Gastrocnemius medialis (tissue), 4 donors: ENCODE measurements around the gene ITGAD.

ENCODE experiments used
- POLR2A ChIP-seq, 2 donors: fragments of 450-650 bp; IDR thresholded peaks; one replicate each; pipeline ENCODE4 v1.6.1; 2017; ENCODE audit warnings: antibody characterized with exemption in 2 of 2, mild to moderate bottlenecking in 2 of 2, moderate library complexity in 2 of 2
- TF ChIP-seq, protein P1 (sequence below), 5 experiments: fragments of 450-650 bp in 3 of 5; fragments of 200-600 bp in 2 of 5; sonication (generic) in 2 of 5; IDR thresholded peaks in 4 of 5; conservative IDR thresholded peaks in 1 of 5; 1 replicate in 4 of 5; 2 replicates in 1 of 5; pipeline ENCODE4 v1.5.1; 2016 to 2019; ENCODE audit warnings: antibody characterized with exemption in 5 of 5, mild to moderate bottlenecking in 3 of 5, moderate library complexity in 3 of 5

DNA sequence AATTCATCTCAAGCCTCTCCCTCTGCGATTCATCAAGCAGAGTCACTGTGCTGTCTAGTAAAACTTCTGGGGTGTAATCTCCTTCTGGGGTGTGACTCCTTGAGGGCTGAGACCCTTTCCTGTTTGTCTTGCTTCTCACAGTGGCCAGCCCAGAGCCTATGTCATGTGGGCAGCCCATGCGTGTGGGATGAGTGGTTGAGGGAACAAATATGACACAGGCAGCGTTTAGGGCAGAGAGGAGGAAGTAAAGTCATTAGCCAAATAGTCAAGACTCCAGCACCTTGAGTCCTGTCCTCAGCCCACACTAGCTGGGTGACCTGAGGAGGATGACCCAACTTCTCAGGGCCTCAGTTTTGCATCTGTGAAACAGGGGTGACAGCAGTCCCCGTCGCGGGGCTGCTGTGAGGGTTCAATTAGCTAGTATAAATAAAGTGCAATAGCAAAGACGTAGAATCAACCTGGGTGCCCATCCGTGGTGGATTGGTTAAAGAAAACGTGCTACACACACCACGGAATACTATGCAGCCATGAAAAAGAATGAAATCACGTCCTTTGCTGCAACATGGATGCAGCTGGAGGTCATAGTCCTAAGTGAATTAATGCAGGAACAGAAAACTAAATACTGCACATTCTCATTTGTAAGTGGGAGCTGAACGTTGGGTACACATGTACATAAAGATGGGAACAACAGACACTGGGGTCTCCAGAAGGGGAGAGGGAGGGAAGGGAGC, 42.7 kb upstream of the ITGAD start:
- TF ChIP-seq, protein P1, sequence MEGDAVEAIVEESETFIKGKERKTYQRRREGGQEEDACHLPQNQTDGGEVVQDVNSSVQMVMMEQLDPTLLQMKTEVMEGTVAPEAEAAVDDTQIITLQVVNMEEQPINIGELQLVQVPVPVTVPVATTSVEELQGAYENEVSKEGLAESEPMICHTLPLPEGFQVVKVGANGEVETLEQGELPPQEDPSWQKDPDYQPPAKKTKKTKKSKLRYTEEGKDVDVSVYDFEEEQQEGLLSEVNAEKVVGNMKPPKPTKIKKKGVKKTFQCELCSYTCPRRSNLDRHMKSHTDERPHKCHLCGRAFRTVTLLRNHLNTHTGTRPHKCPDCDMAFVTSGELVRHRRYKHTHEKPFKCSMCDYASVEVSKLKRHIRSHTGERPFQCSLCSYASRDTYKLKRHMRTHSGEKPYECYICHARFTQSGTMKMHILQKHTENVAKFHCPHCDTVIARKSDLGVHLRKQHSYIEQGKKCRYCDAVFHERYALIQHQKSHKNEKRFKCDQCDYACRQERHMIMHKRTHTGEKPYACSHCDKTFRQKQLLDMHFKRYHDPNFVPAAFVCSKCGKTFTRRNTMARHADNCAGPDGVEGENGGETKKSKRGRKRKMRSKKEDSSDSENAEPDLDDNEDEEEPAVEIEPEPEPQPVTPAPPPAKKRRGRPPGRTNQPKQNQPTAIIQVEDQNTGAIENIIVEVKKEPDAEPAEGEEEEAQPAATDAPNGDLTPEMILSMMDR (IDR thresholded peaks at IDR 0.05 in 4 of 5, conservative IDR thresholded peaks at IDR 0.05 in 1 of 5) = no peak
- peak in 1 of 2 donors; percentile 12 for TF ChIP-seq POLR2A (IDR thresholded peaks at IDR 0.05)
